GM18505 (cell line): ENCODE data around the gene RBBP8NL.

Source experiments
- ATAC-seq: cut with Tn5 transposase; IDR thresholded peaks from one replicate; pipeline ENCODE4 v1.9.1; 2021; ENCODE audit not compliant: unreplicated experiment
- POLR2A ChIP-seq: IDR thresholded peaks from 4 replicates; pipeline ENCODE4 v1.6.1; 2011; ENCODE audit warnings: borderline replicate concordance; ENCODE audit not compliant: insufficient read depth, insufficient read length; ENCODE audit errors: extremely low read depth

RBBP8NL gene

GRCh38 chr20:62466806-62467537, 39.6 kb upstream of the RBBP8NL start:
- TF ChIP-seq POLR2A: no peak

GRCh38 chr20:62466072-62466760, 38.9 kb upstream of the RBBP8NL start:
- TF ChIP-seq POLR2A: no peak
- no peak for ATAC-seq

More at GRCh38 chr20:62466806-62467537, 39.6 kb upstream of the RBBP8NL start:
- ATAC-seq: no peak

- TF ChIP-seq POLR2A: no peak
- no peak for ATAC-seq
These were observed 37.7 kb upstream of the RBBP8NL start for GRCh38 chr20:62464990-62465389.

GRCh38 chr20:62464425-62464770, 37.1 kb upstream of the RBBP8NL start:
- ATAC-seq: no peak
- no peak for TF ChIP-seq POLR2A

GRCh38 chr20:62463651-62464424, 36.5 kb upstream of the RBBP8NL start:
- TF ChIP-seq POLR2A: no peak
- no peak for ATAC-seq

GRCh38 chr20:62462976-62463592, 35.7 kb upstream of the RBBP8NL start:
- no peak for ATAC-seq
- TF ChIP-seq POLR2A: no peak

GRCh38 chr20:62461834-62462233, 34.5 kb upstream of the RBBP8NL start:
- TF ChIP-seq POLR2A: no peak
- ATAC-seq: no peak

- no peak for TF ChIP-seq POLR2A
- no peak for ATAC-seq
These were observed 33.8 kb upstream of the RBBP8NL start for GRCh38 chr20:62461157-62461556.

GRCh38 chr20:62460678-62461077, 33.3 kb upstream of the RBBP8NL start:
- TF ChIP-seq POLR2A: no peak
- ATAC-seq: no peak

- no peak for TF ChIP-seq POLR2A
- no peak for ATAC-seq
These were observed 32.1 kb upstream of the RBBP8NL start for GRCh38 chr20:62459488-62459887.

GRCh38 chr20:62458275-62459251, 31.2 kb upstream of the RBBP8NL start:
- no peak for TF ChIP-seq POLR2A
- ATAC-seq: no peak

GRCh38 chr20:62457831-62458230, 30.5 kb upstream of the RBBP8NL start:
- TF ChIP-seq POLR2A: no peak
- no peak for ATAC-seq
